ENCODE results near the gene CNTNAP3B. TPM values are rescaled to one million over a fixed set of nuclear protein-coding genes. Genes with fewer than 3 reads are reported as not detected.

CNTNAP3B gene
- total RNA-seq = 25.0 and 67.8 TPM in 2 replicates

GRCh38 chr9:42129073-42129729, at the start of gene CNTNAP3B:
Gene CNTNAP3B, minus strand, starts transcription at chr9:42129426. Its CDS starts 332 bp downstream, at chr9:42129094.

Other genes starting within 250 kb of the CNTNAP3B start
- not detected in 2 replicates for gene SPATA31A6, start 54.2 kb upstream of the CNTNAP3B start, total RNA-seq